VCaP (cell line): ENCODE data around the gene CETN1.

Experiments
- H3K27ac ChIP-seq: fragments of 450-650 bp; 2 replicates; pipeline ENCODE4 v1.5.1; 2017
- TF ChIP-seq, protein P1 (sequence below): fragments of 450-650 bp; conservative IDR thresholded peaks from 2 replicates; pipeline ENCODE4 v1.5.1; 2017; ENCODE audit warnings: mild to moderate bottlenecking, moderate library complexity

The CETN1 gene

DNA sequence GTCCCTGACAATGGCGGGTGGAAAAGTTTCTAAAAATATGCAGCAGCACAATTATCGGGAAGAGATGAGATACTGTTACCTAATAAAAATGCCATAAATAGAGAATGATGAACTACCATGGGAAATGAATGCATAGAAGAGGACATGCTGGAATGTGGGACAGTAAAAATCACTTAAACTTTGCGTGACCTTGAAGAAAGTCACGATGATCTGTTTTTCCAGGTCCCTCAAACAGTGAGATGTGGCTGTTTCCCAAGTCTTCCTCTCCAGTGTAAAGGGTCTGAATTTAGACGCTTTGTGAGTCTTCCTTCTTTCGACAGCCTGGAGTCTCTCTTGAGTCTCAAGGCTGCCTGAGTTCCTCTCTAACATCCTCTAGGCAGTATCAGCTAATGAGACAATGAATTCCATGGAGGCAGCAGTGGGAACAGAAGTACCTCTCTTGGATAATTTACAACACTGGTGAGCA, 18.0 kb downstream of the CETN1 start:
- TF ChIP-seq, protein P1, sequence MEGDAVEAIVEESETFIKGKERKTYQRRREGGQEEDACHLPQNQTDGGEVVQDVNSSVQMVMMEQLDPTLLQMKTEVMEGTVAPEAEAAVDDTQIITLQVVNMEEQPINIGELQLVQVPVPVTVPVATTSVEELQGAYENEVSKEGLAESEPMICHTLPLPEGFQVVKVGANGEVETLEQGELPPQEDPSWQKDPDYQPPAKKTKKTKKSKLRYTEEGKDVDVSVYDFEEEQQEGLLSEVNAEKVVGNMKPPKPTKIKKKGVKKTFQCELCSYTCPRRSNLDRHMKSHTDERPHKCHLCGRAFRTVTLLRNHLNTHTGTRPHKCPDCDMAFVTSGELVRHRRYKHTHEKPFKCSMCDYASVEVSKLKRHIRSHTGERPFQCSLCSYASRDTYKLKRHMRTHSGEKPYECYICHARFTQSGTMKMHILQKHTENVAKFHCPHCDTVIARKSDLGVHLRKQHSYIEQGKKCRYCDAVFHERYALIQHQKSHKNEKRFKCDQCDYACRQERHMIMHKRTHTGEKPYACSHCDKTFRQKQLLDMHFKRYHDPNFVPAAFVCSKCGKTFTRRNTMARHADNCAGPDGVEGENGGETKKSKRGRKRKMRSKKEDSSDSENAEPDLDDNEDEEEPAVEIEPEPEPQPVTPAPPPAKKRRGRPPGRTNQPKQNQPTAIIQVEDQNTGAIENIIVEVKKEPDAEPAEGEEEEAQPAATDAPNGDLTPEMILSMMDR = no peak
- H3K27ac ChIP-seq = no peak overlapping the region

- TF ChIP-seq, protein P1 = no peak
- H3K27ac ChIP-seq = no peak overlapping the region
These were observed 19.9 kb downstream of the CETN1 start for GRCh38 chr18:600107-600506.

DNA sequence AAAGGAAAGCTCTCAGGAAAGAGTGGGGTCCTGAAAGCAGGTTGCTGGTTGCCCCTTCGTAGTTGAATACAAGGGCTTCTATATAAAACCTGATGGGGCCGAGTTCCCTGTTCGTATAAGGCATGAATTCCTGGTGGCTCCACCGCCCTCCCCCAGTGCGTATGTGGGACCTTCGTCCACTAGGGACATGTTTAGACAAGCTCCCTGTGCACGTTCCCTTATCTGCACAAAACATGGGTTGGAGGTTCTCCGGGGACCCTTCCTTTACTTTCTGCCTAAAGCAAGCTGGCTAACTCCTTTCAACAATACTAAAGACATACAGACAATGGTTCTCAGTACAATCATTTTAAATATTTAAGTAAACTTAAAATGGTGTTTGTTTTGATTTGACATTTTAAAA, 24.6 kb downstream of the CETN1 start:
- TF ChIP-seq, protein P1 = no peak
- no peak overlapping the region for H3K27ac ChIP-seq

- H3K27ac ChIP-seq = no peak overlapping the region
- TF ChIP-seq, protein P1 = no peak
These were observed 27.8 kb downstream of the CETN1 start for GRCh38 chr18:607930-608329.

GRCh38 chr18:610214-610928, 30.2 kb downstream of the CETN1 start:
- no peak overlapping the region for H3K27ac ChIP-seq
- TF ChIP-seq, protein P1 = no peak

DNA sequence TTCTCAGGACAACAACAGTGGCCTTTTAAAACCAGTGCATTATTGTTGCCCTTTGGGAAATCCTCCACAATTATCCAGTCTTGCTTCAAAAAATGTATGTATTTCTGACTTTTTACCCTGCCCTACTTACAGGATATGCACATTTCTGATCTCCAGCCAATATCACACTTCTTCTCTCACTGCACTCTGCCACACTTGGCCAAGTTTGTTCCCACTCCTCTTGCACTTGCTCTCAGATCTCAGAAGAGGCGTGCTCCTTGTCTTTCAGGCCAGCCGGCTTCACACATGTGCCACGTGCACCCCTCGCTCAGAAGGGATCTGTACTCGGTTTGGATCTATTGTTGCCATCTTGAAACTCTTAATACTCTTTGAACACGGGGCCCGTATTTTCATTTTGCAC, 32.0 kb downstream of the CETN1 start:
- H3K27ac ChIP-seq = no peak overlapping the region
- TF ChIP-seq, protein P1 = no peak

DNA sequence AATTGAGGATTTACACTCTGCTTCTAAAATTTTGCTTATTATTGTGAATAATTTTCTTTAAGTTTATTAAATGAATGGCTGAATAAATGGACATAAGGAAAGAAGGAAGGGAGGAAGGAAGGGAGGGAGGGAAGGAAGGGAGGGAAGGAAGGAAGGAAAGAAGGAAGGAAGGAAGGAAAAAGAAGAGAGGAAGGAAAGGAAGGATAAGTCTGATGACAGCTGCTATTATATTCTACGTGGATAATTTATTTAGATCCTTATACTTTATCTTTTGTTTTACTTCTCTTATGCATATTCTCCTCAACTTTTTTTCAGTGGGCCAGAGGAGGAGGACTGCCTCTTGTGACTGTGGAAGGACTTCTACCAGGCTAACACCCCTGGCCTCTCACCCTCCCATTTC, 34.0 kb downstream of the CETN1 start:
- TF ChIP-seq, protein P1 = no peak
- H3K27ac ChIP-seq = no peak overlapping the region
